ENCODE data around the gene ZMYM3. TPM values are rescaled to one million over a fixed set of nuclear protein-coding genes. Genes with fewer than 3 reads are reported as not detected.
"Not testable (repeated sequence)": the region's sequence is repeated elsewhere in the genome, so short reads cannot be mapped to it uniquely, and the experiment has no call there.

Gene ZMYM3
- total and polyA plus RNA-seq, 9 of the 15 experiments (the other 6 are each of a cell fraction or from before 2014, with no cell fraction given): 4.3 to 36.3 (median 16.8) TPM

- TF ChIP-seq RERE (CRISPR knock-in tag; IDR thresholded peaks at IDR 0.05; ENCODE audit: borderline replicate concordance): no peak
These were observed 16.0 kb upstream of the ZMYM3 start (continued) for GRCh38 chrX:71269801-71270395.

- not testable (repeated sequence) for H3K9ac ChIP-seq (ENCODE audit: insufficient read depth in 1 of 2, low read depth in 2 of 2, low read length in 2 of 2)
These were observed 14.7 kb upstream of the ZMYM3 start for GRCh38 chrX:71268624-71269023.

More at GRCh38 chrX:71268624-71269023, 14.7 kb upstream of the ZMYM3 start:
- H3K36me3 ChIP-seq (ENCODE audit: control insufficient read depth, insufficient read depth, low read length); intact Hi-C loops (cut with micrococcal nuclease); BruUV-seq (replicated peaks); H3K27me3 ChIP-seq (ENCODE audit: control insufficient read depth in 2 of 2, insufficient read depth in 2 of 2, low read length in 2 of 2); H3K4me2 ChIP-seq (ENCODE audit: insufficient read depth, low read length); CTCF ChIA-PET (ENCODE audit: low intra/inter-chr PET ratio); H4K20me1 ChIP-seq (replicated peaks; ENCODE audit: control insufficient read depth, insufficient read depth, low read length); FAIRE-seq; H2AFZ ChIP-seq (ENCODE audit: low read depth, low read length); H3K9me1 ChIP-seq (ENCODE audit: control insufficient read depth, insufficient read depth, low read length); ATAC-seq; POLR2A ChIA-PET; H3K4me1 ChIP-seq (replicated peaks in 1 of 2; ENCODE audit: control insufficient read depth in 2 of 2, insufficient read depth in 2 of 2, low read length in 2 of 2); H3K79me2 ChIP-seq (ENCODE audit: control insufficient read depth, insufficient read depth, low read length); H3K4me3 ChIP-seq; DNase-seq (ENCODE audit: extremely low read depth in 1 of 4, low spot score in 3 of 4); H3K27ac ChIP-seq (ENCODE audit: extremely low read depth, low read depth, low read length); H3K9me3 ChIP-seq (replicated peaks; ENCODE audit: control insufficient read depth, insufficient read depth, low read depth, low read length); in situ Hi-C loops (cut with MboI): not testable (repeated sequence)
- TF ChIP-seq CBX3 (IDR thresholded peaks at IDR 0.05; ENCODE audit: borderline replicate concordance in 1 of 2, low read length in 2 of 2) (peak in 1 of 2 experiments; percentile 38; a peak in 1 of 3 replicates), CBX5 (IDR thresholded peaks at IDR 0.05; ENCODE audit: borderline replicate concordance, low read depth) (peak; percentile 71; the same call in 1 of the 2 replicates), TRIM24 (IDR thresholded peaks at IDR 0.05) (peak in 1 of 2 experiments; percentile 35; a peak in 1 of 4 replicates), TRIM28 (IDR thresholded peaks at IDR 0.05) (peak; percentile 68; the same call in 1 of the 2 replicates)

Measured in K562 (cell line).